ENCODE measurements around the gene PPP2R2B. TPM values are rescaled to one million over a fixed set of nuclear protein-coding genes. Genes with fewer than 3 reads are reported as not detected.

Gene PPP2R2B
- total RNA-seq, 1 donor from 2014 or later = not detected

- DNase-seq = no peak
- no peaks in the 10 kb centered on the region for H3K9me3 Mint-ChIP-seq
- no peak overlapping the region for H3K27ac Mint-ChIP-seq
- intact Hi-C loops (cut with micrococcal nuclease) = loop anchor here (10.0 kb wide), 1 partner anchor 126 kb away; no protein-coding TSS in a partner anchor
- peaks cover 8% of the 10 kb centered on the region for H3K27me3 Mint-ChIP-seq
- H3K4me3 Mint-ChIP-seq = no peak overlapping the region
- peaks cover under 1% of the 10 kb centered on the region for H3K4me1 Mint-ChIP-seq
- H3K36me3 Mint-ChIP-seq (ENCODE audit: low read depth) = no peaks in the 10 kb centered on the region
Observed at GRCh38 chr5:146538432-146538831, 340.1 kb downstream of the PPP2R2B start.

GRCh38 chr5:146533882-146534281 is 344.7 kb downstream of the PPP2R2B start:
- Mint-ChIP-seq H3K4me3 (no peak overlapping the region), H3K27me3 (peaks cover 2% of the 10 kb centered on the region), H3K27ac (no peak overlapping the region), H3K4me1 (peaks cover 4% of the 10 kb centered on the region), H3K9me3 (no peaks in the 10 kb centered on the region), H3K36me3 (ENCODE audit: low read depth) (no peaks in the 10 kb centered on the region)
- DNase-seq = no peak
- intact Hi-C loops (cut with micrococcal nuclease) = loop anchor here (1.0 to 10.0 kb wide), 4 partner anchors 8 to 655 kb away; no protein-coding TSS in a partner anchor

- Mint-ChIP-seq H3K4me3 (no peak overlapping the region), H3K27me3 (peaks cover 2% of the 10 kb centered on the region), H3K4me1 (peaks cover 4% of the 10 kb centered on the region), H3K36me3 (ENCODE audit: low read depth) (no peaks in the 10 kb centered on the region), H3K27ac (no peak overlapping the region), H3K9me3 (no peaks in the 10 kb centered on the region)
- DNase-seq = peak; percentile 92
- intact Hi-C loops (cut with micrococcal nuclease) = loop anchor here (1.0 to 10.0 kb wide), 4 partner anchors 9 to 655 kb away; no protein-coding TSS in a partner anchor
Observed at GRCh38 chr5:146533260-146533857, 345.2 kb downstream of the PPP2R2B start.
